OCI-LY1 (cell line): ENCODE results near the gene ALG8.

Experiments used
- H2AFZ ChIP-seq: fragments of 200-600 bp; sonication (generic), shearing (Covaris generic); 2 replicates; pipeline ENCODE4 v1.6.0; 2014; ENCODE audit warnings: antibody characterized with exemption, mild to moderate bottlenecking, low read length
- H3F3A ChIP-seq: fragments of 200-600 bp; sonication (generic), shearing (Covaris generic); 2 replicates; pipeline ENCODE4 v1.6.0; 2014; ENCODE audit warnings: mild to moderate bottlenecking, antibody characterized with exemption, low read length, moderate library complexity; ENCODE audit not compliant: insufficient read depth
- H3K27ac ChIP-seq: fragments of 200-600 bp; sonication (generic); 2 replicates; pipeline ENCODE4 v1.5.1; 2014; ENCODE audit warnings: low read length, mixed run types, mild to moderate bottlenecking, low read depth; ENCODE audit not compliant: poor library complexity, severe bottlenecking
- H3K27me3 ChIP-seq: fragments of 200-600 bp; sonication (generic); 2 replicates; pipeline ENCODE4 v1.6.0; 2014; ENCODE audit warnings: antibody characterized with exemption, mild to moderate bottlenecking, low read length, moderate library complexity; ENCODE audit not compliant: insufficient read depth
- H3K36me3 ChIP-seq: fragments of 200-600 bp; sonication (generic); 2 replicates; pipeline ENCODE4 v1.6.1; 2014; ENCODE audit warnings: mild to moderate bottlenecking, antibody characterized with exemption, low read length, moderate library complexity, mixed read lengths; ENCODE audit not compliant: insufficient read depth
- H3K4me1 ChIP-seq: fragments of 200-600 bp; sonication (generic); 2 replicates; pipeline ENCODE4 v1.5.1; 2014; ENCODE audit warnings: mild to moderate bottlenecking, low read length, moderate library complexity; ENCODE audit not compliant: insufficient read depth, severe bottlenecking
- H3K4me2 ChIP-seq: fragments of 200-600 bp; sonication (generic), shearing (Covaris generic); 2 replicates; pipeline ENCODE4 v1.6.1; 2014; ENCODE audit warnings: low read length
- H3K4me3 ChIP-seq: fragments of 200-600 bp; sonication (generic); 2 replicates; pipeline ENCODE4 v1.5.1; 2014; ENCODE audit warnings: low read length, low read depth, mild to moderate bottlenecking, mixed read lengths; ENCODE audit not compliant: poor library complexity, severe bottlenecking
- H3K79me2 ChIP-seq: fragments of 200-600 bp; shearing (Covaris generic); 2 replicates; pipeline ENCODE4 v1.6.1; 2016; ENCODE audit warnings: mixed run types, low read length, mixed read lengths; ENCODE audit not compliant: insufficient read depth
- H3K9ac ChIP-seq: fragments of 200-600 bp; sonication (generic), shearing (Covaris generic); 2 replicates; pipeline ENCODE4 v1.6.1; 2014; ENCODE audit warnings: mild to moderate bottlenecking, low read length, mixed read lengths
- H3K9me2 ChIP-seq: fragments of 200-600 bp; sonication (generic), shearing (Covaris generic); 2 replicates; pipeline ENCODE4 v1.6.1; 2014; ENCODE audit warnings: low read depth, mild to moderate bottlenecking, low read length, mixed read lengths
- H3K9me3 ChIP-seq: fragments of 200-600 bp; shearing (Covaris generic); 2 replicates; pipeline ENCODE4 v1.6.1; 2014; ENCODE audit warnings: low read length, mixed read lengths
- H4K20me1 ChIP-seq: fragments of 200-600 bp; sonication (generic), shearing (Covaris generic); 2 replicates; pipeline ENCODE4 v1.6.0; 2016; ENCODE audit warnings: mild to moderate bottlenecking, low read length; ENCODE audit not compliant: insufficient read depth
- CTCF ChIP-seq: fragments of 200-600 bp; sonication (generic), shearing (Covaris generic); IDR thresholded peaks from 2 replicates; pipeline ENCODE4 v1.5.1; 2017; ENCODE audit warnings: mild to moderate bottlenecking, antibody characterized with exemption, low read length, moderate library complexity, mixed read lengths
- EZH2 ChIP-seq: fragments of 200-600 bp; sonication (generic), shearing (Covaris generic); IDR thresholded peaks from 2 replicates; pipeline ENCODE4 v1.8.0; 2017; ENCODE audit warnings: borderline replicate concordance, mixed run types, mild to moderate bottlenecking, antibody characterized with exemption, low read length, moderate library complexity, mixed read lengths

Gene ALG8

DNA sequence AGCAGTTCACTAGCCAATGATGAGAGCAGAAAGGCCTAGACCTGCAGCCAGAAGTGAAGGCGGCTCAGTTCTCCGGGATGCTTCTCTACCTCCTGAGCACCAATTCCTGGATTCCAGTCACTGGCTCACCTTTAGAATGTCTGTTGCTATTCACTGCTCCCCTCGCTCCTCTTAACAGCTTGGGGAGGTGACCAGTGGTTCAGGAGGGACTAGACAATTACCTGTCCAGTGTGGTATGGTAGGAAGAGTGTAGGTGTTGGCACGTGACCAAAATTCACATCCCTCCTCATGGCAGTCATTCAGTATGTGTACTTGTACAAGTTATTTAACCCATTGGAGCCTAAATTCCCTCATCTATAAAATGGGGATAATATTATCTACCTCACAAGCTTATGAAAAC lies 71.7 kb downstream of the ALG8 start:
- Histone ChIP-seq H3K4me3 (no peak overlapping the region), H3K9me3 (no peaks in the 10 kb centered on the region), H3K9ac (no peak overlapping the region), H3K27me3 (no peaks in the 10 kb centered on the region), H3K4me2 (no peak overlapping the region), H3K36me3 (peaks cover 50% of the 10 kb centered on the region), H4K20me1 (no peaks in the 10 kb centered on the region), H3K79me2 (0 out of 2 replicates have a peak, but pooled peaks cover 5% of the 10 kb centered on the region), H3K9me2 (no peaks in the 10 kb centered on the region), H2AFZ (no peak overlapping the region), H3K27ac (no peak overlapping the region), H3F3A (no peaks in the 10 kb centered on the region), H3K4me1 (no peaks in the 10 kb centered on the region)
- TF ChIP-seq EZH2: no peak
- TF ChIP-seq CTCF: no peak

- peaks cover 39% of the 10 kb centered on the region for H3K36me3 ChIP-seq
- no peak overlapping the region for H3K27ac ChIP-seq
- H3K9ac ChIP-seq: no peak overlapping the region
- H2AFZ ChIP-seq: no peak overlapping the region
- H3F3A ChIP-seq: no peaks in the 10 kb centered on the region
- no peaks in the 10 kb centered on the region for H3K4me1 ChIP-seq
- H3K79me2 ChIP-seq: no peaks in the 10 kb centered on the region
- no peaks in the 10 kb centered on the region for H4K20me1 ChIP-seq
- TF ChIP-seq EZH2: no peak
- no peaks in the 10 kb centered on the region for H3K27me3 ChIP-seq
- H3K4me3 ChIP-seq: no peak overlapping the region
- no peaks in the 10 kb centered on the region for H3K9me3 ChIP-seq
- no peaks in the 10 kb centered on the region for H3K9me2 ChIP-seq
- no peak overlapping the region for H3K4me2 ChIP-seq
These were observed 73.0 kb downstream of the ALG8 start for GRCh38 chr11:78066471-78066870.

GRCh38 chr11:78065203-78065602 lies 74.2 kb downstream of the ALG8 start:
- TF ChIP-seq EZH2 (no peak), CTCF (no peak)
- Histone ChIP-seq H2AFZ (no peak overlapping the region), H3K4me2 (no peak overlapping the region), H3K27ac (no peak overlapping the region), H3K36me3 (peaks cover 27% of the 10 kb centered on the region), H3K9me3 (no peaks in the 10 kb centered on the region), H3F3A (no peaks in the 10 kb centered on the region), H3K4me3 (no peak overlapping the region), H3K9me2 (no peaks in the 10 kb centered on the region), H3K79me2 (no peaks in the 10 kb centered on the region), H4K20me1 (no peaks in the 10 kb centered on the region), H3K9ac (no peak overlapping the region), H3K4me1 (no peaks in the 10 kb centered on the region), H3K27me3 (no peaks in the 10 kb centered on the region)

DNA sequence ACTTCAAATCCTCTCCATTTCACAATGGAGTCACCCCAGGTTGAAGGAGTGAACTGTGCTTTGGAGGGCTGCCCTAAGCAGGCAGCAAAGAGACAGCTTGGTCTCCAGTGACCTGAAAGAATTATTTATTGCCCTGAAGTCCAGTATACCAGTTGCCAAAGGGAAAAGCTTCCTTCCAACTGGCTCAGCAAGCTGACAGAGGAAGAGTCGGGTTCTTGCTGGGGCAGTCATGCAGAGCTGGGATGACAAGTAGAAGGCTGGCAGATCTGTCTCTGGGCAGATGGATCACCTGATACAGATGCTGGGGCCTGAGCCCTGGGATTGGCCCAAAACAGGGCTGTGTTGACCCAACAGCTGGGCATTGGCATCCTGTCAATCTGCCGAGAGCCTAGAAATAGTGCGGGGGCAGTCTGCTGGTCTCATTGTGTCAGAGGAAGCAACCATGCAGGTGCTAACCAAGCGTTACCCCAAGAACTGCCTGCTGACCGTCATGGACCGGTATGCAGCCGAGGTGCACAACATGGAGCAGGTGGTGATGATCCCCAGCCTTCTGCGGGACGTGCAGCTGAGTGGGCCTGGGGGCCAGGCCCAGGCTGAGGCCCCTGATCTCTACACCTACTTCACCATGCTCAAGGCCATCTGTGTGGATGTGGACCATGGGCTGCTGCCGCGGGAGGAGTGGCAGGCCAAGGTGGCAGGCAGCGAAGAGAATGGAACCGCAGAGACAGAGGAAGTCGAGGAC lies 75.8 kb downstream of the ALG8 start, which contains the start of gene THRSP:
THRSP (plus strand) TSS at position 422 of the 742 bp plus-strand sequence; CDS start at position 443, 21 bp downstream.
- Histone ChIP-seq H3K36me3 (peaks cover 12% of the 10 kb centered on the region), H2AFZ (no peak within 1 kb of the TSS), H3K9me3 (no peaks in the 10 kb centered on the region), H3K9me2 (no peaks in the 10 kb centered on the region), H3F3A (no peaks in the 10 kb centered on the region), H3K4me1 (no peaks in the 10 kb centered on the region), H3K4me3 (no peak within 1 kb of the TSS), H3K27ac (no peak within 1 kb of the TSS), H3K27me3 (no peaks in the 10 kb centered on the region), H3K79me2 (no peaks in the 10 kb centered on the region), H3K4me2 (no peak within 1 kb of the TSS), H4K20me1 (no peaks in the 10 kb centered on the region), H3K9ac (no peak within 1 kb of the TSS)
- TF ChIP-seq CTCF (no peak), EZH2 (no peak)
